SK-N-SH (cell line): Measurements from ENCODE around the gene RCN1. TPM values are rescaled to one million over a fixed set of nuclear protein-coding genes. Genes with fewer than 3 reads are reported as not detected.

Experiments used
- CTCF ChIA-PET: fragments of 300-600, 350-600 bp; formaldehyde crosslinking; extraction: SDS; loops from one replicate; lab custom pipeline; 2021; lab: Yijun Ruan, JAX
- POLR2A ChIA-PET: fragments of 350-600 bp; sonication (Branson Sonifier 250); formaldehyde crosslinking; extraction: SDS; loops from one replicate; lab custom pipeline; 2020; ENCODE audit warnings: antibody characterized with exemption, inconsistent platforms; lab: Yijun Ruan, JAX
- DNase-seq: peaks from one replicate; pipeline ENCODE4 v3.0.0; 2012
- H2AFZ ChIP-seq: fragments of 200-600 bp; sonication (generic); 2 replicates; pipeline ENCODE4 v1.8.1; 2016; ENCODE audit warnings: antibody characterized with exemption, mild to moderate bottlenecking, low read depth
- H3F3A ChIP-seq: fragments of 200-600 bp; sonication (generic); replicated peaks from 2 replicates; pipeline ENCODE3; 2016; ENCODE audit warnings: antibody characterized with exemption, mild to moderate bottlenecking; ENCODE audit not compliant: insufficient read depth
- H3K27ac ChIP-seq, 2 experiments: fragments of 200-500 bp in 1 of 2; fragments of 200-600 bp in 1 of 2; sonication (Bioruptor generic) in 1 of 2; sonication (generic), shearing (Covaris generic) in 1 of 2; 2 replicates each; pipeline versions ENCODE4 v1.5.1 to v1.6.1; 2014 to 2016; ENCODE audit warnings: low read depth in 2 of 2, inconsistent platforms in 1 of 2, low read length in 1 of 2, mild to moderate bottlenecking in 1 of 2, mixed read lengths in 1 of 2
- H3K27me3 ChIP-seq: fragments of 200-600 bp; sonication (generic), shearing (Covaris generic); 2 replicates; pipeline ENCODE4 v1.6.1; 2016; ENCODE audit warnings: mixed run types; ENCODE audit not compliant: insufficient read depth
- H3K36me3 ChIP-seq, 2 experiments: fragments of 200-500 bp in 1 of 2; fragments of 200-600 bp in 1 of 2; sonication (Bioruptor generic) in 1 of 2; sonication (generic) in 1 of 2; replicated peaks in 1 of 2; 2 replicates each; pipeline versions ENCODE3 to v1.5.1; 2014 to 2016; ENCODE audit warnings: low read length in 1 of 2, mild to moderate bottlenecking in 1 of 2; ENCODE audit not compliant: insufficient read depth in 2 of 2, control insufficient read depth in 1 of 2
- H3K4me1 ChIP-seq, 2 experiments: fragments of 200-500 bp in 1 of 2; fragments of 200-600 bp in 1 of 2; sonication (Bioruptor generic) in 1 of 2; sonication (generic), shearing (Covaris generic) in 1 of 2; 2 replicates each; pipeline versions ENCODE4 v1.5.1 to v1.6.1; 2014 to 2016; ENCODE audit warnings: low read depth in 1 of 2, low read length in 1 of 2, mixed run types in 1 of 2; ENCODE audit not compliant: insufficient read depth in 2 of 2, control insufficient read depth in 1 of 2
- H3K4me2 ChIP-seq: fragments of 200-600 bp; sonication (generic), shearing (Covaris generic); 2 replicates; pipeline ENCODE4 v1.6.1; 2017; ENCODE audit warnings: mixed run types
- H3K4me3 ChIP-seq, 2 experiments: fragments of 200-500 bp in 1 of 2; fragments of 200-600 bp in 1 of 2; sonication (Bioruptor generic) in 1 of 2; sonication (generic), shearing (Covaris generic) in 1 of 2; 2 replicates each; pipeline versions ENCODE4 v1.5.1 to v1.8.1; 2014 to 2016; ENCODE audit warnings: low read depth in 2 of 2, inconsistent platforms in 1 of 2, low read length in 1 of 2, mild to moderate bottlenecking in 1 of 2, mixed read lengths in 1 of 2, moderate library complexity in 1 of 2
- H3K79me2 ChIP-seq: fragments of 200-600 bp; sonication (generic); 2 replicates; pipeline ENCODE4 v1.8.1; 2017; ENCODE audit warnings: mild to moderate bottlenecking; ENCODE audit not compliant: insufficient read depth
- H3K9ac ChIP-seq: fragments of 200-600 bp; sonication (generic); 2 replicates; pipeline ENCODE4 v1.6.1; 2017; ENCODE audit warnings: mixed run types
- H3K9me2 ChIP-seq: fragments of 200-600 bp; sonication (generic); 2 replicates; pipeline ENCODE4 v1.6.1; 2017; ENCODE audit warnings: mixed run types
- H3K9me3 ChIP-seq: fragments of 200-600 bp; sonication (generic); 2 replicates; pipeline ENCODE4 v1.6.1; 2017; ENCODE audit warnings: mixed run types, mild to moderate bottlenecking, moderate library complexity
- H4K20me1 ChIP-seq: fragments of 200-600 bp; sonication (generic); 2 replicates; pipeline ENCODE4 v1.6.1; 2017; ENCODE audit warnings: mild to moderate bottlenecking, mixed run types; ENCODE audit not compliant: insufficient read depth
- FOSL2 ChIP-seq: IDR thresholded peaks from 2 replicates; pipeline ENCODE4 v1.4.0; 2012; ENCODE audit warnings: low read depth, mild to moderate bottlenecking, moderate library complexity, borderline replicate concordance
- MEF2A ChIP-seq: IDR thresholded peaks from 2 replicates; pipeline ENCODE4 v1.4.0; 2012; ENCODE audit warnings: low read depth, borderline replicate concordance
- RAD21 ChIP-seq: IDR thresholded peaks from 2 replicates; pipeline ENCODE4 v1.6.1; 2012; ENCODE audit warnings: mild to moderate bottlenecking, low read length
- RFX5 ChIP-seq: IDR thresholded peaks from 2 replicates; pipeline ENCODE4 v1.6.1; 2012; ENCODE audit warnings: mild to moderate bottlenecking, improper control_type of control experiment, low read length
- RXRA ChIP-seq: IDR thresholded peaks from 2 replicates; pipeline ENCODE4 v1.4.0; 2012; ENCODE audit warnings: low read depth, mild to moderate bottlenecking, borderline replicate concordance
- SIN3A ChIP-seq: IDR thresholded peaks from 2 replicates; pipeline ENCODE4 v1.6.1; 2012; ENCODE audit warnings: low read depth, mild to moderate bottlenecking, low read length, moderate library complexity, borderline replicate concordance
- SMC3 ChIP-seq: IDR thresholded peaks from 2 replicates; pipeline ENCODE4 v1.6.1; 2012; ENCODE audit warnings: low read depth, low read length, improper control_type of control experiment
- TCF12 ChIP-seq: IDR thresholded peaks from 2 replicates; pipeline ENCODE4 v1.4.0; 2012
- TEAD4 ChIP-seq: IDR thresholded peaks from 2 replicates; pipeline ENCODE4 v1.4.0; 2012; ENCODE audit warnings: mild to moderate bottlenecking, borderline replicate concordance; ENCODE audit not compliant: insufficient read depth
- WGBS: methylation state at CpG from one replicate; pipeline ENCODE4 v1.1.6; 2017; ENCODE audit warnings: low lambda C conversion rate; 5-methylcytosine and 5-hydroxymethylcytosine counted together
- polyA plus RNA-seq, 3 experiments: library from polyadenylated mRNA; depleted of rRNA; stranded (reverse); fragments of >200 nt; gene quantifications; 2 replicates each; pipeline ENCODE4 v1.2.3, GENCODE V29; 2012
- TF ChIP-seq, protein P1 (sequence below): IDR thresholded peaks from 2 replicates; pipeline ENCODE4 v1.4.0; 2012; ENCODE audit warnings: low read depth, borderline replicate concordance

RCN1 gene
- polyA plus RNA-seq, 1 of the 3 experiments (the other 2 are of a cell fraction) = 63.3 TPM

DNA sequence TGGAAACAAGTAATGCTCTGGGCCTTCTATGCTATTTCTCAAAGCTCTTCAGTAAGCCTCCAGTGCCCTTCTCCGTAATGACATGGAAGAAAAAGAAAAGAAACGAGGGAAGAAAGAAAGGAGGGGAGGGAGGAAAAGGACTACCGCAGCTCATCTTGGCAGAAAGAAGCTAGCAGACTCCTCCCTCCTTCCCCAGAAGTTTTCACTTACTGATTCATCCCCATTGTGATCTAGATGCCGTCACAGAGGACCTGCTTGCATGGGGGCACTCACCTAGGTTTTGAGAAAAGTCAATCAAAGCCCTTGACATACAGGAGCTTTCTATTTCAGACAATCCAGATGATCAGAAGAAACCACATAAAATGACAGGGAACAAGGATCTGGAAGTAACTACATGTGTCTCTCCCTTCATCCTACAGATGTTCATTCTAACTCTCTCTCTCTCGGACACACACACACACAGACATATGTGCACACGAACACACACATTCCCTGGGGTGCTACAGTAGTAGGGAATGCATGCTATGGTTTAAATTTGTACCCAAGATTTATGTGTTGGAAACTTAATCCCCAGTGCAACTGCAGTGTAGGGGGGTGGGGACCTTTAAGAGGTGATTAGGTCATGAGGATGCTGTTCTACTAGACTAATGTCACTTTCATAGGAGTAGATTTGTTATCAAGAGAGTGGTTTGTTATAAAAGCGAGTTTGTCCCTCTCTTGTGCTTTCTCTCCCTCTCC, 37.6 kb upstream of the RCN1 start (continued):
- TF ChIP-seq, protein P1, sequence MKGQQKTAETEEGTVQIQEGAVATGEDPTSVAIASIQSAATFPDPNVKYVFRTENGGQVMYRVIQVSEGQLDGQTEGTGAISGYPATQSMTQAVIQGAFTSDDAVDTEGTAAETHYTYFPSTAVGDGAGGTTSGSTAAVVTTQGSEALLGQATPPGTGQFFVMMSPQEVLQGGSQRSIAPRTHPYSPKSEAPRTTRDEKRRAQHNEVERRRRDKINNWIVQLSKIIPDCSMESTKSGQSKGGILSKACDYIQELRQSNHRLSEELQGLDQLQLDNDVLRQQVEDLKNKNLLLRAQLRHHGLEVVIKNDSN = no peak
- TF ChIP-seq SMC3 (no peak), TEAD4 (no peak), RAD21 (no peak), MEF2A (no peak)
- TF ChIP-seq, all 33 proteins: peak for 0

GRCh38 chr11:32055861-32056260, 35.0 kb upstream of the RCN1 start:
- 25% methylated on average over 1 of the region's 2 CpGs for WGBS
- Histone ChIP-seq H3K9me2 (no peaks in the 10 kb centered on the region), H3F3A (no peaks in the 10 kb centered on the region), H3K4me1 (no peaks in the 10 kb centered on the region; a peak in 1 of 4 replicates), H4K20me1 (no peaks in the 10 kb centered on the region), H3K27me3 (peaks cover 63% of the 10 kb centered on the region), H3K9me3 (no peaks in the 10 kb centered on the region), H3K36me3 (no peaks in the 10 kb centered on the region), H3K4me2 (no peak overlapping the region), H3K79me2 (no peaks in the 10 kb centered on the region)
- DNase-seq = no peak
- CTCF ChIA-PET = interaction anchor here (2.2 to 7.4 kb wide), 2 partner anchors 124 to 242 kb away, joined by 5 to 214 read pairs; no protein-coding TSS in a partner anchor
- TF ChIP-seq RFX5 (no peak), SIN3A (no peak), FOSL2 (no peak)
- TF ChIP-seq, all 33 proteins: peak for 0
- H2AFZ ChIP-seq = no peak overlapping the region
- H3K4me3 ChIP-seq = no peak overlapping the region
- POLR2A ChIA-PET = no interaction called here
- H3K27ac ChIP-seq = no peak overlapping the region
- no peak overlapping the region for H3K9ac ChIP-seq

- no peaks in the 10 kb centered on the region for H3K36me3 ChIP-seq
- peaks cover 59% of the 10 kb centered on the region for H3K27me3 ChIP-seq
- no peaks in the 10 kb centered on the region; a peak in 1 of 4 replicates for H3K4me1 ChIP-seq
- H3K4me2 ChIP-seq = no peak overlapping the region
- TF ChIP-seq RXRA = no peak
- TF ChIP-seq TCF12 = no peak
- no peaks in the 10 kb centered on the region for H3K9me2 ChIP-seq
- no peaks in the 10 kb centered on the region for H3K79me2 ChIP-seq
- no peak for DNase-seq
- no peak overlapping the region for H3K27ac ChIP-seq
- WGBS = 35% methylated on average over 6 of the region's 6 CpGs
- H3K9me3 ChIP-seq = no peaks in the 10 kb centered on the region
- H4K20me1 ChIP-seq = no peaks in the 10 kb centered on the region
- ChIA-PET CTCF (interaction anchor here (1.3 kb wide), 1 partner anchor 120 kb away, joined by 8 read pairs; no protein-coding TSS in a partner anchor), POLR2A (no interaction called here)
- H3K9ac ChIP-seq = no peak overlapping the region
- H3K4me3 ChIP-seq = no peak overlapping the region
- H3F3A ChIP-seq = no peaks in the 10 kb centered on the region
- H2AFZ ChIP-seq = no peak overlapping the region
Measured at GRCh38 chr11:32056438-32056837, 34.4 kb upstream of the RCN1 start.
